Adrenal gland (tissue), 5 donors: ENCODE results near the gene DHRS3.
A peak's percentile ranks its signal among the peaks of the same experiment; 100 is the strongest.

Source experiments
- POLR2A ChIP-seq, 2 donors: fragments of 450-650 bp; IDR thresholded peaks; one replicate each; pipeline ENCODE4 v1.6.1; 2017; ENCODE audit warnings: antibody characterized with exemption in 2 of 2, mild to moderate bottlenecking in 2 of 2, moderate library complexity in 1 of 2
- TF ChIP-seq, protein P1 (sequence below), 6 experiments: fragments of 450-650 bp in 4 of 6; fragments of 200-600 bp in 2 of 6; sonication (generic) in 1 of 6; IDR thresholded peaks; 1 replicate in 5 of 6; 2 replicates in 1 of 6; pipeline versions ENCODE4 v1.5.1 to v1.8.0; 2016 to 2021; ENCODE audit warnings: antibody characterized with exemption in 6 of 6, mild to moderate bottlenecking in 2 of 6, moderate library complexity in 1 of 6
- donor health status: DM: no; HTN: no; CAD: no.

DNA sequence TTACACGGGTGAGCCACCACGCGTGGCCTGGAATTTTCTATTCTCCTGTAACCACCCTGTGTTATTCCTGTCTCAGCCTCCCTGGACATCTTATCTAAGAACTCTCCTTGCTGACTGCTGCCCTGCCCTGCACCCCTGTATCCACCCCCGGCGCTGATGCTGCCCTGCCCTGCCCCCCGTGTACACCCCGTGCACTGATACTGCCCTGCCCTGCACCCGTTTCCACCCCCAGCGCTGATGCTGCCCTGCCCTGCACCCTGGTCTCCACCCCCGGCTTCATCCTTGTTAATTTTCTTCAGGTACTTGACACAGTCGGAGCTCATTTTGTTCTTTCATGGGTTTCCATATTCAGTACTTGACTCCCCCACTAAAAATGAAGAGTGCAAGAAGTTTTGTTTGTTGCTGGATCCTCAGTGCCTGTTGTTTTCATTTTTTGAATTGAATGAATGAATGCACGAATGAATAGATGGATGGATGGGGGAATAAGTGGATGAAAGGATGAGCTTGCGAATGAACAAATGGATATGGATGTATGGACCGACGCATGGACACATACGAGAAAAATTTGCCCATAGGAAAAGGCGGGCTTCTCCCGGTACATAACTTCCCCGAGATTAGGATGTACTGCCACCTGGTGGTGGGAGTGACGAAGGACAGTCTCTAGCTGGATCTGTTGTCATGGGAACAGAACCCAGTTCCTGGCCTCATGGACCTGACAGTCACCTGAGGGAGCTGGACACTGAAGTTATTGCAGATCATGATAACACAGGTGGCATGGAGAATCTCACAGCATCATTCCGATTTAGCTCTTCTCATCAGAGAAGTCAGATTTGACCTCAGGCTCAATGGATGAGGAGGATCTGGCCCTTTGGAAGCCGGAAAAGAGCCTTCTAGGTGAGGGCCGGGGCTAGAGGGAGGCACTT, 40.8 kb upstream of the DHRS3 start:
- TF ChIP-seq POLR2A (IDR thresholded peaks at IDR 0.05) = no peak
- TF ChIP-seq, protein P1, sequence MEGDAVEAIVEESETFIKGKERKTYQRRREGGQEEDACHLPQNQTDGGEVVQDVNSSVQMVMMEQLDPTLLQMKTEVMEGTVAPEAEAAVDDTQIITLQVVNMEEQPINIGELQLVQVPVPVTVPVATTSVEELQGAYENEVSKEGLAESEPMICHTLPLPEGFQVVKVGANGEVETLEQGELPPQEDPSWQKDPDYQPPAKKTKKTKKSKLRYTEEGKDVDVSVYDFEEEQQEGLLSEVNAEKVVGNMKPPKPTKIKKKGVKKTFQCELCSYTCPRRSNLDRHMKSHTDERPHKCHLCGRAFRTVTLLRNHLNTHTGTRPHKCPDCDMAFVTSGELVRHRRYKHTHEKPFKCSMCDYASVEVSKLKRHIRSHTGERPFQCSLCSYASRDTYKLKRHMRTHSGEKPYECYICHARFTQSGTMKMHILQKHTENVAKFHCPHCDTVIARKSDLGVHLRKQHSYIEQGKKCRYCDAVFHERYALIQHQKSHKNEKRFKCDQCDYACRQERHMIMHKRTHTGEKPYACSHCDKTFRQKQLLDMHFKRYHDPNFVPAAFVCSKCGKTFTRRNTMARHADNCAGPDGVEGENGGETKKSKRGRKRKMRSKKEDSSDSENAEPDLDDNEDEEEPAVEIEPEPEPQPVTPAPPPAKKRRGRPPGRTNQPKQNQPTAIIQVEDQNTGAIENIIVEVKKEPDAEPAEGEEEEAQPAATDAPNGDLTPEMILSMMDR (IDR thresholded peaks at IDR 0.05) = peak; percentile 88 to 99 (median 93)
